Mucosa of descending colon (tissue), 3 donors: ENCODE measurements around the gene STK32B. TPM values are rescaled to one million over a fixed set of nuclear protein-coding genes. Genes with fewer than 3 reads are reported as not detected.

Experiments used
- ATAC-seq: fragments of 200-7000 bp; cut with Tn5 transposase; one replicate; pipeline ENCODE4 v1.9.1; 2020; ENCODE audit warnings: mild to moderate bottlenecking, moderate library complexity
- DNase-seq, 3 donors: peaks; one replicate each; pipeline ENCODE4 v3.0.0-alpha.2; 2020
- H3K36me3 ChIP-seq: fragments of 200-600 bp; one replicate; pipeline ENCODE4 v1.8.0; 2021; ENCODE audit warnings: low read depth, mild to moderate bottlenecking
- H3K4me1 ChIP-seq: fragments of 200-600 bp; one replicate; pipeline ENCODE4 v1.8.0; 2021; ENCODE audit warnings: low read depth, mild to moderate bottlenecking
- H3K4me3 ChIP-seq: fragments of 200-600 bp; one replicate; pipeline ENCODE4 v1.8.0; 2021; ENCODE audit warnings: mild to moderate bottlenecking
- H3K9me3 ChIP-seq: fragments of 200-600 bp; one replicate; pipeline ENCODE4 v1.8.0; 2021; ENCODE audit warnings: mild to moderate bottlenecking
- CTCF ChIP-seq: fragments of 200-600 bp; IDR thresholded peaks from one replicate; pipeline ENCODE4 v1.8.0; 2022; ENCODE audit warnings: antibody characterized with exemption, mild to moderate bottlenecking
- intact Hi-C, 2 donors: fragments of 100-400 bp; cut with DNase I in 1 of 2; cut with micrococcal nuclease in 1 of 2; formaldehyde crosslinking; loops; one replicate each; pipeline versions ENCODE4 v1.11.0 to v1.11.1; 2022; cut with DNase I, micrococcal nuclease
- total RNA-seq, 3 donors: library from RNA; stranded (reverse); fragmentation: NEBNext Ultra II Directional in 2 of 3; extraction: Animal tissue kit (Norgen Biotek cat#: 25700) in 2 of 3; gene quantifications; one replicate each; pipeline versions ENCODE4 v1.2.1 to v1.2.4, GENCODE V29; 2021 to 2023
- donor health status: DM: no; HTN: no; CAD: no; lungs with moderate emphysema.
- donor health status: DM: no; HTN: no; CAD: no.
- donor health status: DM: no; HTN: yes; CAD: no.

The STK32B gene
- total RNA-seq, 3 donors from 2014 or later: 0.67 to 2.2 (median 1.1) TPM

DNA sequence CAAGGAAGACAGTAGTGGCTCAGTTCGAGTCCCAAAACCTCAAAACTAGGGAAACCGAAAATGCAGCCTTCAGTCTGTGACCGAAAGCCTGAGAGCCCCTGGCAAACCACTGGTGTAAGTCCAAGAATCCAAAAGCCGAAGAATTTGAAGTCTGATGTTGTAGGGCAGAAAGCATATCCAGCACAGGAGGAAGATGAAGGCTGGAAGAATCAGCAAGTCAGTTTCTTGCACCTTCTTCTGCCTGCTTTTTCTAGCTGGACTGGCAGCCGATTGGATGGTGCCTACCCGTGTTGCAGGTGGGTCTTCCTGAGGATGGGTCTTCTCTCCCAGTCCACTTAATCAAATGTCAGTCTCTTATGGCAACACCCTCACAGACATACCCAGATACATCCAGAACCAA, 95.0 kb downstream of the STK32B start:
- no peak for DNase-seq
- no peak for TF ChIP-seq CTCF
- intact Hi-C loops: no loop called here

GRCh38 chr4:5152521-5152920, 101.2 kb downstream of the STK32B start:
- Histone ChIP-seq H3K4me3 (no peak overlapping the region), H3K4me1 (no peaks in the 10 kb centered on the region), H3K36me3 (no peaks in the 10 kb centered on the region), H3K9me3 (no peaks in the 10 kb centered on the region)
- DNase-seq (no peak), ATAC-seq (no peak)
- no peak for TF ChIP-seq CTCF
- intact Hi-C loops: no loop called here

More for the DNA sequence above, 95.0 kb downstream of the STK32B start:
- Histone ChIP-seq H3K36me3 (no peaks in the 10 kb centered on the region), H3K9me3 (no peaks in the 10 kb centered on the region), H3K4me3 (no peak overlapping the region), H3K4me1 (no peaks in the 10 kb centered on the region)
- ATAC-seq: no peak

DNA sequence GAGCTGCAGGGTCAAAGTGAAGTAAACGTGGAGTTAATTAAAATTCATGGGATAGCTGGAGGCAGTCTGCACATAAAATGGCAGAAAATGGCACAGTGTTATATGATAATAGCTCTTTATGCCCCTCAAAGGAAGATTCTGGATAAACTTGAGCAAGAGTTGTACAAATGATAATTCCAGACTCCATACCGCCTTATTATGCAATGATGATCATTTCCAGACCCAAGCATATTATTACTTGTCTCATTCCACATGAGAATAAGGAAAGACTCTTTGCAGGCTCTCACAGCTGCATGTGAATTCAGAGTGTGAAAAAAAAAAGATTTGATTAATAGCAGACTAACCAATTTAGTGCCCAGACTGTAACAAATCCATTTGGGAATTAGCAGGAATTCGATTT, 105.4 kb downstream of the STK32B start:
- ATAC-seq (no peak), DNase-seq (no peak)
- Histone ChIP-seq H3K4me1 (no peaks in the 10 kb centered on the region), H3K4me3 (no peak overlapping the region), H3K36me3 (no peaks in the 10 kb centered on the region), H3K9me3 (no peaks in the 10 kb centered on the region)
- intact Hi-C loops: no loop called here
- no peak for TF ChIP-seq CTCF

DNA sequence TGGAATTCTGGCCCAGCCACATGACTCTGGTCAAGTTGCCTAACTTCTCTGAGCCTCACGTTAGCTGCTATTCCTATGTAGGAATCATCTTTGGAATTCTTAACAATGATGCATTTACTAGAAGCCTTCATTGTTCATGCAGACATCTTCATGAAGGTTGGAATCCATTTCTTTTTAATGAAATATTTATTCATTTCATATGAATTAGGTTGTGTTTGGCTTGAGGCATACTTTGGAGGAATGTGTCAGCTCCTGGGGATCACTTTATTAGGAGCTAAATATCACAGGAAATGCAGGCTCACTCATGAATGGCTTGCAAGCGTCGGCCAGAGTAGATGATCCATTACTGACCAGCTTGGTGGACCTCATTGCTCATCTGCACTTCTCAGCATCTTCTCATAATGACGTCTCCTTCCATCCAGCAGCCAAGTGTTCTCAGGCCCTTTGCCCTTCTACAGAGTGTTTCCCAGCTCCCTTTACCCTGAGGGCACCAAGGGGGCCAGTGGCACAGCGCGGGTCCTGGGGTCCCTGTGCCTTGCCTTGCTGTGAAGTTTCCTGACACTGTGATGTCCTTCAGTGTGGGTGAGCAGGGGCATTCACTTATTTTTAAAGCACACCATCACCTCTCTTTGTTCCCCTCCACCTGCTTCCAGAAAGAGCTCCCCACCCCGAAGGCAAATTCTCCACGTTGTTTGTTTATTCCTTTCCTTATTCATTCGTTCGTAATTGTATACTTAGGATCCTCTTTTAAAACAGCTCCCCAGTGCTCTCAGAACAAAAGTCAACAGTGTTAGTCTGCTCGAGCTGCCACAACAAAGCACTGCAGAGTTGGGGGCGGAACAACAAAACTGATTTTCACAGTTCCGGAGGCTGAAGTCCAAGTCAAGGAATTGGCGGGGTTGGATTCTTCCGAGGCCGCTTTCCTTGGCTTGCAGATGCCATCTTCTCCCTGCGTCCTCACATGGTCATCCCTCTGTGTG, 106.8 kb downstream of the STK32B start:
- Histone ChIP-seq H3K4me3 (no peak overlapping the region), H3K9me3 (no peaks in the 10 kb centered on the region), H3K36me3 (no peaks in the 10 kb centered on the region), H3K4me1 (no peaks in the 10 kb centered on the region)
- ATAC-seq (no peak), DNase-seq (no peak)
- no peak for TF ChIP-seq CTCF
- intact Hi-C loops: no loop called here

DNA sequence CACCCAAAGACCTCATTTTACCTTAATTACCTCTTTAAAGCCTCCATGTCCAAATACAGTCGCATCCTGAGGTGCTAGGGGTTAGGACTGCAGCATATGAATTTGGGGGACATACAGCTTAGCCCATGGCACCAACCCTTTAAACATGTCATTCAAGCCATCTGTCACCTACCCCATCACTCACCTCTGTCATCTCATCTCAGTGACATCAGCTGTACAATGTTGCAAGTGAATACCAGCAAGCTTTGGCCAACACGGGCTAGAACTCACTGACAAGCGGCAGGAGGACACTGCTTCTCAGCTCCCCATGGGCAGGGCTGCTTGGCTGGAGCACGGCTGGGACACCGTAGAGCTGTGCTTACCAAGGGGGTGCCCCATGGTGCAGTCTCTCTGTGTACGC, 107.5 kb downstream of the STK32B start:
- DNase-seq: no peak
- no peaks in the 10 kb centered on the region for H3K9me3 ChIP-seq
- no peak for TF ChIP-seq CTCF
- no peak for ATAC-seq
- no peaks in the 10 kb centered on the region for H3K4me1 ChIP-seq
- H3K4me3 ChIP-seq: no peak overlapping the region
- H3K36me3 ChIP-seq: no peaks in the 10 kb centered on the region
- intact Hi-C loops: no loop called here
